NT2/D1 (cell line): ENCODE measurements around the gene DOCK11.

Experiments used
- YY1 ChIP-seq: IDR thresholded peaks from 2 replicates; pipeline ENCODE4 v1.6.1; 2011; ENCODE audit not compliant: insufficient read length, insufficient read depth
- ZNF274 ChIP-seq: IDR thresholded peaks from 2 replicates; pipeline ENCODE4 v1.6.1; 2011; ENCODE audit warnings: mild to moderate bottlenecking, low read depth, low read length

DNA sequence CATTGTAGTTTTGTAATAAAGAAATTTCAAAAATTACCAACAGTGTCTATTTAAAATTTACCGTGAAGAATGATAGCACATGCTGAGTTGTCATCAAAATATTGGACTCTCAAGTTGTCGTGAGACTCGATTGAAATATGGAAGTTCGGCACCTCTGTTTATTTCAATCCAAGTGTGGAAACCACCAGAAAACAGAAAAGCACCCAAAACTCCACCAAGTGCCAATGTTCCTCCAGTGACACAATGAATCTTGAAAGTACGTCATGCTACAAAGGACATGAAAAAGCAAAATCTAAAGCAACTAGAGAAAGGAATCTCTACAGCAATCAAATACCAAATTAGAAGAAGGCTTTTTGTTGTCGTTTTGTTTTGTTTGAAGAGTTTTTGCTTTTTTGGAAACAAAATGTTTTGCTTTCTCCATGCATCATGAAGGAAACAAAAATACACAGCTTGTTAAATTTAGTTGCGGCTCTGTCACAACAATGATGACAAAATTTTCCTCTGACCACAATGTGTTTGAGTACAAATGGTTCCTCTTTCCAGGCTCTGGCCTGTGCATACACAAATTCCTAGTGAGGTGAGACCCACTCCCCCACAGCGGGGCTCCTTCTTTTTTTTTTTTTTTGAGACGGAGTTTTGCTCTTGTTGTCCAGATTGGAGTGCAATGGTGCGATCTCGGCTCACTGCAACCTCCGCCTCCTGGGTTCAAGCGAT is 222.2 kb downstream of the DOCK11 start:
- TF ChIP-seq YY1 (no peak), ZNF274 (no peak)
